Fibroblast of the aortic adventitia (primary cell): ENCODE measurements around the gene HNF1A. TPM values are rescaled to one million over a fixed set of nuclear protein-coding genes. Genes with fewer than 3 reads are reported as not detected.

ENCODE experiments used
- DNase-seq: peaks from one replicate; pipeline ENCODE4 v3.0.0-alpha.2; 2010; ENCODE audit warnings: low read depth
- H3K4me3 ChIP-seq: 2 replicates; pipeline ENCODE4 v1.5.1; 2011; ENCODE audit warnings: low read depth, mild to moderate bottlenecking, control low read depth, low read length, moderate library complexity
- total RNA-seq: library from RNA; depleted of rRNA; stranded (reverse); fragments of >200 nt; gene quantifications from 2 replicates; pipeline ENCODE4 v1.2.3, GENCODE V29; 2012; ENCODE audit warnings: low replicate concordance
- TF ChIP-seq, protein P1 (sequence below): IDR thresholded peaks from 2 replicates; pipeline ENCODE4 v1.5.1; 2011; ENCODE audit warnings: mild to moderate bottlenecking, low read length, control low read depth, inconsistent platforms; ENCODE audit not compliant: insufficient read depth

The HNF1A gene
- total RNA-seq, 1 donor, result 0.09 TPM

- H3K4me3 ChIP-seq, result no peak overlapping the region
- no peak for DNase-seq
- TF ChIP-seq, protein P1, sequence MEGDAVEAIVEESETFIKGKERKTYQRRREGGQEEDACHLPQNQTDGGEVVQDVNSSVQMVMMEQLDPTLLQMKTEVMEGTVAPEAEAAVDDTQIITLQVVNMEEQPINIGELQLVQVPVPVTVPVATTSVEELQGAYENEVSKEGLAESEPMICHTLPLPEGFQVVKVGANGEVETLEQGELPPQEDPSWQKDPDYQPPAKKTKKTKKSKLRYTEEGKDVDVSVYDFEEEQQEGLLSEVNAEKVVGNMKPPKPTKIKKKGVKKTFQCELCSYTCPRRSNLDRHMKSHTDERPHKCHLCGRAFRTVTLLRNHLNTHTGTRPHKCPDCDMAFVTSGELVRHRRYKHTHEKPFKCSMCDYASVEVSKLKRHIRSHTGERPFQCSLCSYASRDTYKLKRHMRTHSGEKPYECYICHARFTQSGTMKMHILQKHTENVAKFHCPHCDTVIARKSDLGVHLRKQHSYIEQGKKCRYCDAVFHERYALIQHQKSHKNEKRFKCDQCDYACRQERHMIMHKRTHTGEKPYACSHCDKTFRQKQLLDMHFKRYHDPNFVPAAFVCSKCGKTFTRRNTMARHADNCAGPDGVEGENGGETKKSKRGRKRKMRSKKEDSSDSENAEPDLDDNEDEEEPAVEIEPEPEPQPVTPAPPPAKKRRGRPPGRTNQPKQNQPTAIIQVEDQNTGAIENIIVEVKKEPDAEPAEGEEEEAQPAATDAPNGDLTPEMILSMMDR, result no peak
Observed at GRCh38 chr12:121017966-121018491, 39.7 kb downstream of the HNF1A start.

DNA sequence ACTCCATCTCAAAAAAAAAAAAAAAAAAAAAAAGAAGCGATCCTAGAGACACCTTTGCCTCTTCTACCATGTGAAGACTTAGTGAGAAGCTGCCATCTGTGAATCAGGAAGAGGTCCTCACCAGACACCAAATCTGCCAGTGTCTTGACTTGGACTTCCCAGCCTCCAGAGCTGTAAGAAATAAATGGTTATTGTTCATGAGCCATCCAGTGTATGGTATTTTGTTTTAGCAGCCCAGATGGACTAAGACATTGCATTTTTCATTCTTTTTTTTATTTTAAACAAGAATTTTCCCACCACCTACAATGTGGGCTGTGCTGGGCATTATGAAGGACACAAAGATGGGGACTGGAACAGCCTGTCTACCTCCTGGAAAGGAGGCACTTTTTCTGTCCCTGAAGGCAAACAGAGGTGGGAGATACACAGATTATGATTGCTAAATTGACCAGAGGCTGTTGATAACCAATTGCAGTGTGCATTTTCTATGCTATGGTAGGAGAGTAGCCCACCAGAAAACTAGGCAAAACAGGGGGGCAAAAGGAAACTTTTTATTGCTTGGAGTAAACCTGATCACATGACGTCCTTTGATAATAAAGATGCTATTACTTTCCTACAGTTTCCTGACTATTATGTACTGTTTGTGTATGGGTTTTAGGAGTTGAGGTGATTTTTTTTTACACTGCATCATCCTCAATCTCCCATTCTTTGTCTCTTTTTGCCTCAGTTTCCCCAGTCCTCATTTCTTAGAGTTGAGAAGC is 40.7 kb downstream of the HNF1A start:
- H3K4me3 ChIP-seq, result no peak overlapping the region
- no peak for DNase-seq
- TF ChIP-seq, protein P1, result no peak

DNA sequence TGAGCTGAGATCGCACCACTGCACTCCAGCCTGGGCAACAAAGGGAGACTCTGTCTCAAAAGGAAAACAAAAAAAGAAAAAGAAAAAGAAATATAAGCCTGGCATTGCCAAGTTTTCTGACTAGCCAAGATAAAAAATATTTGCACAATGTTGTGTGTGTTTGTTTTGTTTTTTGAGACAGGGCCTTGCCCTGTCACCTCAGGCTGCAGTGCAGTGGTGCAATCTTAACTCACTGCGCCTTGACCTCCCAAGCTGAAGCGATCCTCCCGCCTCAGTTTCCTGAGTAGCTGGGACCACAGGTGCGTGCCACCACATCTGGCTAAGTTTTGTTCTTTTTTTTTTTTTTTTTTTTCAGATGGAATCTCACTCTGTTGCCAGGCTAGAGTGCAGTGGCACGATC is 43.4 kb downstream of the HNF1A start:
- H3K4me3 ChIP-seq, result no peak overlapping the region
- no peak for DNase-seq
- TF ChIP-seq, protein P1, result no peak

DNA sequence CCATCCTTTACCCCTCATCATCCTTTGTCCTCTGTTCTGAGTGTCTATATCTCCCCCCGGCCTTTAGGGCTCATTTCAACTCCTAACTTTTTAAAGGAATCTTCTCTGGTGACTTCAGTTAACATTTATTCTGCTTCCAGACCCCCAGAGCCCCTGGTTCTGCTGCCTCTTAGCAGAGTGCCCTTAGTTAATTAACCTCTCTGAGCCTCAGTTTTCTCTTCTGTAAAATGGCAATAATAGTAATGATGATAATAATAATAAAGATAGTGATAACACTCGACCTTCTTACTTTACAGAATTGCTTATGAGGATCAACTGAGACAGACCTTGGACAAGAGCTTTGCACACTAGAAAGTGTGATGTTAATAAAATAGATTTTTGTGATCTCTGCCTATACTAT is 44.4 kb downstream of the HNF1A start:
- TF ChIP-seq, protein P1, result no peak
- DNase-seq, result no peak
- H3K4me3 ChIP-seq, result no peak overlapping the region

DNA sequence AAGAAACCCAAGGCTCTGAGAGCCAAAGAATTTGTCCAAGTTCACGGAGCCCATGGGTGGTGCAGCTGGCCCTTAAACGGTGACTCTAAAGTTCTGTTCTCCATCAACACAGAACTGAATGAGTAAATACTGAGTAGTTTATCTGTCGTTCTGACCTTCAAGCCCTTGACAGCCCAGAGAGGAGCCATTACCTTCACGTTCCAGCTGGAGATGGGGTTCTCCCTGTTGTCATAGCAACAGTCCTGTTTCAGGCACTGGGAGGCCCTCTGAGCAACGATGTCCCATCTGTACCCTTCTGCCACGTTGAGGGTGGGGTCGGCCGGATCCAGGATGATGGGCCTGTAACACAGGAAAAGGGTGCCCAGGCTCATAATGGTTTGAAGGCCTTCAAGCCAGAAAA is 45.5 kb downstream of the HNF1A start:
- TF ChIP-seq, protein P1, result no peak
- no peak for DNase-seq
- no peak overlapping the region for H3K4me3 ChIP-seq

DNA sequence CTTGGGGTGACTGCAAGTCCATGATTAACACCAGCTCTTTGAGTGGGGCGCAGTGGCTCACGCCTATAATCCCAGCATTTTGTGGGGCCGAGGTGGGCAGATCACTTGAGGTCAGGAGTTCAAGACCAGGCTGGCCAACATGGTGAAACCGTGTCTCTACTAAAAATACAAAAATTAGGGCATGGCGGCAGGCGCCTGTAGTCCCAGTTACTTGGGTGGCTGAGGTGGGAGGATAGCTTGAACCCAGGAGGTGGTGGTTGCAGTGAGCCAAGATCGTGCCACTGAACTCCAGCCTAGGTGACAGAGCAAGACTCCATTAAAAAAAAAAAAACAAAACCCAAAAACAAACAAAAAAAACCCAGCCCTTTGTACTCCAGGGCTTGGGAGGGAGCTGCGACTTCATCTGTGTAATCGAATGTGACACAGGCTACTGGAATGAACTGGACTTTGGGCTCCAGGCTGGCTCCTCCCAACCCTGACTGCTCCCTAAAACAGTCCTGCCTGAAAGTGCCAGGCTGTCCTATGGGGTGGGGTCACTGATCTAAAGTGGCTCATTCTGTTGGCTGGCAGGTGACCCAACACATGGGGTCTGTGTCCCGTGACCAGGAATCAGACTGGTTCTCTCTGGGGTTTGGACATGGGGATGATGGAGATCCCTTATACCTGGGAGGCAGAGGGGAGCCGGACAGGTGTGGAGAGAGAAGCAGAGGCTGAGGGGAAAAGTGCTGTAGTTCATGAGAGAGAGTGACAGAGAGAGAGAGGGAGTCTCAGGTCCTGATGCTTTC is 47.3 kb downstream of the HNF1A start:
- no peak overlapping the region for H3K4me3 ChIP-seq
- DNase-seq, result no peak
- TF ChIP-seq, protein P1, result no peak
